Retina (tissue), 1 donor: ENCODE data around the gene TLE3.

Experiments used
- DNase-seq: peaks from one replicate; pipeline ENCODE4 v3.0.0-alpha.2; 2016

Gene TLE3

GRCh38 chr15:70026991-70027390, 70.7 kb downstream of the TLE3 start:
- no peak for DNase-seq

DNA sequence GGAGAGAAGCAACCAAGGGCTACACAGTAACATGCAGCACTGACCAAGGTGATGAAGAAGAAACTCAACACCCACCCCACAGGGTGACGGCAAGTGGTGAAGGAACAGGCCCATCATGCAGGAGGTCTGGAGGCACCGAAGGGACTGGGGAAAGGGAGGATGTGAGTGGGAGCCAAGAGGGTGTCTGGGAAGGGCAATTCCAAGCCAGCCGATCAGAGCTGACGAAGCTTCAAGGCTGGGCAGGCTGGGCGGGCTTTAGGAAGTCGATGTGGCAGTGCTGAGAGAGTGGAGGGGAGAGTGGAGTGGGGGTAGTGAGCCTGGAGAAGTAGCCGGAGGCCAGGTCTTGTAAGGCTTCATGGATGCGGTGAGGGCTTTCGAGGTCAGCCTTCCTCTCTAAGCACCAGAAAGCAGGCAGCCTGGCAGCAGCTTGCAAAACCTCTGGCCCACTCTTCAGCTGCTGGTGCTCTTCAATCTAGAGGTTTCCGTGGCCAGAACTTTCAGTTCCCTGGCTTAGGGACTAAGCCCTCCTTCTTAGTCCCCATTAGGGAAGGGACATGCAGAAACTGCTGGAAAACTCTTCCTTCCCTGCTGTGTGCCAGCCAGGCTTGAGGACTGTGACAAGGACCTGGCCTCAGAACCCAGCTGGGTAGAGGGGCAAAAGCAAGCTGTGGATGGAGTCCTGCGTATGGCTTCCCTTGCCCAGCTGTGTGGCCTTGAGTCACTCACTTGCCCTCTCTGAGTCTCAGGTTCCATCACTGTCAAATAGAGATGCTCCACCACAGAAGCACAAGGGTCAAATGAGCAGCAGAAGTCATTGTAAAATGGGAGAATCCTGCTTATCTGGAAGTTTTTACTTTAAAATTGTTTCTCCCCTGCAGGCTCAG, 72.1 kb downstream of the TLE3 start:
- DNase-seq: no peak

- DNase-seq: no peak
Observed at GRCh38 chr15:70024521-70024920, 73.2 kb downstream of the TLE3 start.

GRCh38 chr15:70023769-70024491, 73.8 kb downstream of the TLE3 start:
- no peak for DNase-seq

GRCh38 chr15:70023064-70023768, 74.5 kb downstream of the TLE3 start:
- no peak for DNase-seq

GRCh38 chr15:70020229-70020628, 77.5 kb downstream of the TLE3 start:
- DNase-seq: no peak

DNA sequence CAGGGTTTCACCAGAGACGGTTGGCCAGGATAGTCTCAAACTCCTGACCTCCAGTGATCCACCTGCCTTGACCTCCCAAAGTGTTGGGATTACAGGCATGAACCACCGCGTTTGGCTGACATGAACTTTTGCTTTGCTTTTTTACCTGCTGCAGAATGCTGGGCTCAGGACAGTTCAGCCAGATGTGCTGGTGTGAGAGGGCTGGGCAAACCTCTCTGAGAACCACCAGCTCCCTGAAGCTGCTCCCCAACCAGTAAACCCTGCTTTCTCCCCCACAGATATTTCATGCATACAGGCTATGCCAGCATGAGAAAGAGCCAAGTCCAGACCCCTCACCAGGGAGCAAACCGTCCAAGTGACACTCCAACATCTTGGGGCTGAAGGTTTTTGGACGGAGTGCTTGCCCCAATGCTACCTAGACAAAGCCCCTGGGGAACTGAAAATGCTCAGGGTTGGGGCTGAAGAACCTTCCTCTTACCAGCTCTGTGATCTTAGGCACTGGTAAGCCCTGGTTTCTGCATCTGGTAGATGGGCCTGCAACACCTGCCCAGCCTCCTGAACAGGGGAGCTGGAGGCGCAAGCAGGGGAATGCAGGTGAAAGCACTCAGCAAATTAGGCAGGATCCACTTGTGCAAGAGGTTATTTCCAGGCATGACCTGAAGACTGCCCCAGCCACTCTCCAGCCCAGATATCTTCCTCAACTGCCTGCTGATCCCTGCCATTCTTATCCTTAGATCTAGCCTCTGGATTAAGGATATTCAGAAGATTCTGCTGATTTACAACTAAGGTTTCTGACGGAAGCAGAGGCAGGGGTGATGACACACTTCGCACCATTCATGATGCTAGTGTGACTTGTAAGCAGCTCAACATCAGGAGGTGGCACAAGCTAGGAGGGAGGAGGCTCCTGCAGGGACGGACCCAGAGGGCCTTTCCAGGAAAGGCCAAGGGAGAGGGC, 78.8 kb downstream of the TLE3 start:
- no peak for DNase-seq

DNA sequence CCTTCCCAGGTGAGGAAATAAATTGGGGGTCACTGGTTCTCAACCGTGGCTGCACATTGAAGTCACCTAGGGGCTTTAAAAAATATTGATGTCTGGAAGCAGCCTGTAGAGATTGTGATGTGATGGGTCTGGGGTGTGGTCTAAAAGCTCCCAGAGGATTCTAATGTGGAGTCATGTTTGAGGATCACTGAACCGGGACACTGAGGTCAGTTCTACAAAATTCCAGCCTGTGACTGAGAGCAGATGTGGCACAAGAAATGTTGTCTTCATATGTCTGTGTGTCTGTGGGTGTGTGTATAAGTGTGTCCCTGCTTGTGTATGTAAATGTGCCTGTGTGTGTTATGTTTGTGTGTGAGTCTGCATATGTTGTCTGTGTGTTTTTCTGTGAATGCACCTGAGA, 79.9 kb downstream of the TLE3 start:
- DNase-seq: no peak

GRCh38 chr15:70017025-70017424, 80.7 kb downstream of the TLE3 start:
- DNase-seq: no peak

DNA sequence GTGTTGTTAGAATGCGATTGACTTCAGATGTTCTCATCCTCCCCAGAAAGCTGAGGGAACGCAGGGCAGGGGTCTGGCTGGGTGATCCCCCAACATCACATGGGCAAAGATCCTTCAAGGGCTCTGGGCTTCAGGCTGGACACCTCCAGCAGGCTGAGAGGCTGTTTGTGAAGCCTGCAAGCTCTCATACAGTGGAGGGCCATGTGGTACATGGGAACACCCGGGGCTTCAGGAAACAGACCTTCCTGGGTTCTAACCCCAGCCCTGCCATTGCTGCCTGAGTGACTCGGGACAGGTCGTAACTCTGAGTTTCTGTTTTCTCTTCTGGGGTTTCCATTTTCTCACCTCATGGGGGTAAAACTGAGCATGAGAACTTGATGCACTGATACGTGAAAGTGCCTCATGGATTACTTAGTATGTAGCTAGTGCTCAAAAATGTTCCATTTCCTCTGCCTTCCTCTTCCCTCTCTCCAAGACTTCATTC, 81.2 kb downstream of the TLE3 start:
- DNase-seq: no peak

DNA sequence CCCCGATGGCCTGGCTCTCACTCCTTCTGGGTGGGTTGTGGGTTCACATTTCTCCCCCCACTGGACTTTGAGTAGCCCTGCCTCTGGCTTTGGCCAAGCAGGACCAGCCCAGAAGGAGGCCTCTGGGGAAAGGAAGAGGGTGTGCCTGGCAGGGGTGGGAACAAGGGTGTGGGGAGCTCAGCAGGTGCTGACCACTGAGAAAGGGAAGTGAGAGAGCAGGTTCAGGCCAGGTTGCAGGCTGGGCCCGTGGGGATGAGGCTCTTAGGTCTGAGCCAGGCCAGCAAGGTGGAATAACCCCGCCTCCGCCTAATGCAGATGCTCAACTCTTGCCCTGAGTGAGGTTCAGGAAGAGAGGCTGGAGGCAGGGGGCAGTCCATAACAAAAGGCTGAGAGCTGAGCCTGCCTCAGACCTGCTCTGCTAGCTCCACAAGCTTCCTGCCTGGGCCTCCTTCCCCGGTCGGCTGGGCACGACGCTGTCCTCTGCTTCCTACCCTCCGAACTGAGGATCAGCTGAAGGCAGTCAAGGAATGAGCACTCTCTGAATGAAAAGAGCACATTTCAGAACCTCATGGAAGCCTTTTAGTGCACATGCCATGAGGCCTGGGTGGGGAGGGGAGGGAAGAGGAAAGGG, 82.7 kb downstream of the TLE3 start:
- DNase-seq: peak; percentile 58

GRCh38 chr15:70014331-70014730, 83.4 kb downstream of the TLE3 start:
- DNase-seq: no peak

DNA sequence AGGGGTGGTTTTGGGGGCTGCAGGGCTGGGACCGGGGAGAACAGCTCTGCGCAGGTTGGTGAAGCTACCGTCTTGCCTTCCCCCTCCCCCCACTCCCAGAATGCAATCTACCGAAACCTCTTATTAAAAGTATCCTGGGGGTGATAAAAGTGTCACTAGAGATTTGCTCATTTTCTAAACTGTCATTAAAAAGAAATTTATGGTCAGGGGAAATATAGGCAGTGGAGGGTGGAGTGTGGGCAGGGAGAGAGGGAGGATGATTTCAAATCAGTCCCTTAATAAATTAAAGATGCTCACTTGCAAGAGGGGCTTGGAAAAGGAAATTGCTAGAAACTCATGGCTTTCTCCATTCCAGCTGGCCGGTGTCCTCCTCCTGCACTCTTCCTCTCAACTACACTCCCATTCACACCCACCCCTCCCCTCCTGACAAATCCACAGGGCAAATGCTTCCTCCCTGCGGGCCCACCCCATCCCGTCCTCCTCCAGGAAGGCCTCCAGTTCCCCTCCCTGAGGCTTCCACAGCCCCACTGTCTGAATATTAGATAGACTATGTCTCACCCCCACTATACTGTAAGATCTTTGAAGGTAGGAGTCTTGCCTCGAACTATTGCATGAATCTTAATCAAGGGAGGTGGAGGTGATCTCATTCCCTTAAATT, 83.9 kb downstream of the TLE3 start:
- no peak for DNase-seq

- no peak for DNase-seq
Observed at GRCh38 chr15:70012895-70013294, 84.8 kb downstream of the TLE3 start.

DNA sequence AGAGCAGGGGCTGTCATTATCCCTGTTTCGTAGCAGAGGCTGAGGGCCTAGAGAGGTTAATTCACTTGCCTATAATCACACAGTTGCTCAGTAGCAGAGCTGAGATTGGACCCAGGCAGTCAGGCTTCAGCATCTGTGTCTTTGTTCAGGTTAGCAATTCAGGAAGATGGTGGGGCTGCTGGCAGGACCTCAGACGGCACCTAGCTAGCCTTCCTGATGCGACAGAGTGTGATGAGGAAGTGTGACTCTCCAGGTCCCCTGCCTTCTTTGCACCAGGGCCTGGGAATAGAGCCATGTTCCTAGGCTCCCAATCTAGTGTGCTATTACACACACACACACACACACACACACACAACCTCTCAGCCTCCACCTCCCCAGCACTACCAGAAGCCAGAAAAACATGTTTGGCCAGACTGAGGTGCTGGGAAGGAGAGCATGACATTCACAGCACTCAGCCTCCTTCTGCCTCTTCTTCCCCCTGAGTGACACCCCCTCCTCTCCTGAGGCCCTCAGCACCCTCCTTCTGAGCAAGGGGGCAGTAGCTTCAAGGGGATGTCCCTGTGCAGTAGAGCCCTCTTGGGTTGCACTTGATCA, 88.9 kb downstream of the TLE3 start:
- DNase-seq: no peak

DNA sequence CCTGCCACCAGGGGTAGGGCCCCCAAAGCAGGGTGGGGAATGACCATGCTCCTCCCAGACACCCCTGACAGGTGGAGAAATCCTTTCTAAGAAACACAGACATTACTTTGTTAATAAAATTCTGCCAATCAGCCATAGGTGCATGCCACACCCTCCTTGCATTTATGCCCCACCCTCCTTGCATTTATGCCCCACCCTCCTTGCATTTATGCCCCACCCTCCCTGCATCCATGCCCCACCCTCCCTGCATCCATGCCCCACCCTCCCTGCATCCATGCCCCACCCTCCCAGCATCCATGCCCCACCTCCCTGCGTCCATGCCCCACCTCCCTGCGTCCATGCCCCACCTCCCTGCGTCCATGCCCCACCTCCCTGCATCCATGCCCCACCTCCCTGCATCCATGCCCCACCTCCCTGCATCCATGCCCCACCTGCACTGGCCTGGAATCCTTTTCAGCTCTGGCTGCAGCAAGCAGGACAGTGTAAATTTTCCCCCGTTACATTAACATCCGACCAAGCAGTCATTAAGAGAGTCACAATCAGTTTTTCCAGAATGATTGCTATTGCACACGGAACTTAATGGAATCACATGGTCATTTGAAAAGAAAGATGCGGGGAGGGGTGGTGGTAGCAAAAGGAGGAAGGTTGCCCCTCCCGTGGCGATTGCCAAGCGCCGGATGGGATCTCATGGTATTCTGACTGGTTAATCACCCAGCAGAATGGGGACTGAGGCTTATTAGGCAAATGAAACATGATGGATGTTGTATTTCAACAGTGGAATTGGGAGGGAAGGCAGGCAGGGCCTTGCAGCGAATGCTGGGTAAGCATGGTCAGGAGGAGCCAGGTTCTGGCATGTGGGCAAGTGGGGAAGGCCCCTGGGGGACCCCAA, 91.2 kb downstream of the TLE3 start:
- peak; percentile 75 for DNase-seq

DNA sequence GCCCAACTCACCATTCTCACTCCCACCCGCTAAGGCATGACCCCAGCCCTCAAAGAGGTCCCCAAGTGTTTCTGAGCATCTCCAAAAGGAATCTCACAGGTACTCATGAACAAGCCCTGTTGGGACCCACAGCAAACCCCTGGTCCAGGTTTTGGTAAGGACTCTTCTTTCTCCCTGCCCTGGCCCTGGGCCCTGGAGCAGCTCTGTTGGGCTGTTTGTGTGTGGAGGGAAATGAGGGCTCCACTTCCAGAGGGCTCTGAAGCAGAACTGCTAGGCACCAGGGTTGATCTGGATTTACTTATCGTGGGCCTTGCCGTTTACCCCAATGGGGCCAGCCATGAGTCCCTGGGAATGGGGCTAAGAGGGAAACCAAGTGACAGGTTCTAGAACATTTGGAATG, 92.9 kb downstream of the TLE3 start:
- no peak for DNase-seq

DNA sequence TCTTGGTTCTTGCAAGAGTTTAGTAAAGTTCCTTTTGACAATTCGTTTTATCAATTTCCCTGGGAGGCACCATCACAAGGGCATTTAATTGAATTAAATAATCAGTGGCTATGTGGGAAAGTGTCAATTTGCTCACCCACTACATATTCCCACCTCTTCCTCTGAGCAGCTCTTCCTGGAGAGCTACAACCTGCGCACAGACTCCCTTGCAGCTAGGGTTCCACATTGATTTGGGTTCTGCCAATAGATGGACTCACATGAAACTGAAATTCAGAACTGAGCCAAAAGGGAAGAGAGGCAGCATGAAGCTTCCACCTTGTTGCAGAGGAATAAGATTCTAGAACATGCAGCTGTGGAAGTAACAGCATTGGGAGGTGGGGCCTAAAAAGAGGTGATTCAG, 94.8 kb downstream of the TLE3 start:
- no peak for DNase-seq

DNA sequence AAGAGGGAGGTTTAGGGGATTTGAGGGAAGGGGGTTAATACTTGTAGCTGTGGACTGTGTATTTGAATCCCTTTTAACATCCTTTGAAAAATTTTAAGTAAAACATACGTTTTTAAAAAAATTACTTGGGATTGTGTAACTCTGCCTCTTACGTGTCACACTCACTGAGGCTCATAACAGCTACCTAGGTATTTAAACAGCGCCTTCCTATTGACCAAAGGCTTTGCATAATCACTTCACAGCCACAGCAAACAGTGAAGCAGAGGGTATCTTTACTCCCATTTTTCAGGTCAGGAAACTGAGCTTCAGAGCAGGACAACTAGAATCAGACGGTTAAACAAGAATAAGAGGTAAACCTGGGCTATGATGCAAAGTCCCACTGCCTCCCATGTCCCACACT, 95.9 kb downstream of the TLE3 start:
- no peak for DNase-seq
